ENCODE measurements around the gene SMIM13.

Gene SMIM13

DNA sequence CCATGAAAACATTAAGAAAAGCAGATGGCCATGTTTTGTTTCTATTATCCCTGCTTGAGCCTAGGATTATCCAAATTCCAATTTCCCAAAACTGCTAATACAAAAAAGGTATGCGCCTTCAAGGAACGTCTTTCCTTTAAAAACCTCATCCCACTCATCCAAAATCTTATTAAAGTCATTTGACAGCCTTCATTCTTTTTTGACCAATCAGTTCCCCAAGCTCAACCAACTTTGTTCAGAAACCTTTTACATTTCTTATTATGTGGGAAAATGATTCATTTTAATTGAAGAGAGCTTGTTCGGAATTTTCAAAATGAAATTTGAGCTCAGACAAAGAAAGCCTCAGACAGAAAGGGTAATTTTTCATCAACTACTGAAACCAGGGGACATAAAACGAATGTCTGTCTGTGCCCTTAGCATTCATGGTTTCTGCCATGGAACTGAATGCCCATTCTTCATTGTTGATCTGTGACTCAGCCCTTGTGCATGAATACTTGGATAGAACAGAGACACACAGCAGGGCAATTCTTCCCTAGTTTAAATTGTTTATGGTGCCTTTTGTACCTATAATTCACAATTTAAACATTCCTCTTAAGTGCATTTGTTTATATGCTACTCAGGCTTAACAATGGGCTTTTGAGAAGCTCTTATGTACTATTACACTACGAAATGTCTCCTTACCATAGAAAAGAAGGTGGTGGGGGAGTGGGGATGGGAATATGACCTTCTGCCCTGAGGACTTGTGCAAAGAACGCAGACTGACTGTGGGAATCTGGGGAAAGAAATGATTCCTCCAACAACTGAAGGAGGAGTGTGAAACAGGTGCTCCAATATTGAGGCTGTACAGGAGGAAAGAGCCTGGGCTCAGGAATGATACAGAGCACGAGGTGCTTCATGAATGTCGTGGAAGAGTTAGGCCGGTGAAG lies 67.7 kb downstream of the SMIM13 start:
- no peak for DNase-seq

DNA sequence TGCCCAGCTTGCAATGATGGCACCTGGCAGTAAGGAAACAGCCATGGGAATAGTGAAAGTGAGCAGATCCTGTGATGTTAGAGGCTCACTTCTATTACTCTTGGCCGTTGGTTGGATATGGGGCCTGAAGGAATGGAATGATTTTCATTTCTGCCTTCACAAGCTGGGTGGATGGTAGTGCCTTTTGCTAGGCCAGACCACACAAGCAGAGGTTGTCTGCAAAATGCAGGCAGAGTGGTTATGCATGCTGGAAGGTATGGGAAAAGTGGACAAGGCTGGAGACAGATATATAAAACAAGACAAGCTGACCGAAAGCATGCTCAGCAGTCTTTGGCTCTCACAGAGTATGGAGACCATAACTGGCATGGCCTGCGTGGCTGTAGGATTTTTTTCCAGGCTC lies 68.6 kb downstream of the SMIM13 start:
- DNase-seq = no peak

DNA sequence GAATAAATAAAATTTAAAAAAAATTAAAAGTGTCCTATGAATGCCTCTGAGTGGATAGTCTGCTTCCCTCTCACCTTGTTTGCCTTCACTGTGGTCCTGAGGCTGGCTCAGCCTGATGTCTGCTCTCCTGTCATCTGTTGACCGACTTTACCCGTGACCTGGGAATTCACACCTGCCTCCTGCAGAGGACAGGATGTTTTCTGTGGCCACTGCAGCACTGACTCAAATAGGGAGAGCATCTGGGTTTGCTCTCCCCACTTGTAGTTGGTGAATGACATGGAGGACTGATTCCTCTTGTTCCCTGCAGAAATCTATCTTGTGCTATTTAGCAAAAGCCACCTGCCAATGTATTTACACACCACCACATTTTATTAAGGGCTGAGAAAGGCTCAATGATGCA lies 70.3 kb downstream of the SMIM13 start:
- DNase-seq = no peak

DNA sequence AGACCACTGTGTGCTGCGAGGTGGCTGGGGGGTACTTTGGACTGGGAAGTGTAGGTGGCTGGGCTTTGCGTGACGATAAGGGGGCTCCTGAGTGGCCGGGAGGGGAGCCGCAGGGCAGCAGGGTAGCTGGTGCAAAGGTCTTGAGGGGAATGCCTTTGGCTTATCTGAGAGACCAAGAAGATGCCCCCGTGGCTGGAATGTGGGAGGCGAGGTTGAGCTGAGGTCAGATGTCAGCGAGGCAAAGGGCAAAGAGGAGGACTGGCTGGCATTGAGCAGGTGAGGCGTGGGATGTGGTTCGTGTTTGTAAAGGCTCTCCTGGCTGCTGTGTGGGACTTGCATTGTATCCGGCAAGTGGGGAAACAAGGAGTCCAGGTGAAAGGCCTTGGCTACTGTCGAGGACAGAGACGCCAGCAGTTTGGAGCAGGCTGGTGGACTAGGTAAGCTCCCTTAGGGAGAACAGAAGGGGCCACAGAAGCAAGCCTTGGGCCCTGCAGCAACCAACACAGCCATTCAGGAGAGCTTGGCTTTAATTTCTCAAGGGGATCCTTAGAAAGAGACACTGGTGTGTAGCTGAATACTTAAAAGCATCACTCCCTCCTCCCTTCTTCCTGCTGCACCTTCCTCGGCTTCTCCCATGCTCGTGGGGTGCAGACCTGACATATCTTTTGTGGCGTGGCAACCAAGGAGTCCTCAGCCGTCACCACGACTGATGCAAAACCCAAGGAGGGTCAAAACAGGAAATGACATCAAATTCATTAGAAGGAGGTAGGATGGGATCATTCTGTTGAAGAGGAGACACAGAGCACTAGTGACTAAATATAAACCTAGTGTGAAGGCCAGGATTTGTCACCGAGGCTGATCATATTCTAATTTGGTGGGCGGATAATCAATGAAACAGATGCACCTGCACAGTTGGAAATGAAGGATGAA lies 71.3 kb downstream of the SMIM13 start:
- no peak for DNase-seq

DNA sequence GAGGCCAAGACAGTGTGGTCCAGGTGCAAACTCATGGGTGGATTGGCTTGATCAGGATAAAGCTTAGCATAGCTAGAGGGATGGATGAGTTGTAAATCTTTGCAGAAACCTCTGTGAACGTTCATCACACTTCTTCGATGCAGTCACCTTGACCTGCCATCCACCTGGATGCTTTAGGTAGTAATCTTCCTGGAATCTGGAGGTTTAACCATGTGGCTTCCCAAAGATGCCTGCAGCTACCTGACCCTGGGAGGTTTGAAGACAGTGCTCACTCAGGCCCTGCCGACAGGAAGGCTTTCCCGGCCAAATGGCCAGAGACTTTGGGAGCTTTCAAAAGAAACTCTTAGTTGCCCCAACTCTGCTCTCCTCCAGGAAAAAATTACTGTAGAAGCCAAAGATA lies 73.3 kb downstream of the SMIM13 start:
- no peak for DNase-seq

DNA sequence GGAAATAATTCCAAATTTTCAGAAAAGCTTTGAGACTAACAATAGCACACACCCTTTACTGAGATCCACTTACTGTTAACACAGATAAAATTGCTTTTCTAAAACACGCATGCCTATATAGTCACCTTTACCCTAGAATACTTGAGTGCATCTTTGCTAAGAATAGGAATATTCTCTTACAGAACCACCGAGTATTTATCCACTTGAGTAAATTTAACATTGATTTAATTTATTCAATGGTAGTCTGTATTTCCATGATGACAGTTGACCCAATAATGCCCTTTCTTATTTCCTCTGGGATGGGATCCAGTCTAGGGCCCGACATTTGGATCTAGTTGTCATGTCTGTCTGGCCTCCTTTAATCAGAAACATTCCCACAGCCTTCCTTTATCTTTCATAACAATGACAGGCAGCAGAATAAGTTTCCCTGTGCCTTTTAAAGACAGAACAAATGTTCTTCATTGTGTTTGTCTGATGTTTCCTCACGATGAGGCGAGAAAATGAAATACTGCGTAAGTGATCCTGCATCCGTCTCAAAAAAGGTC lies 74.5 kb downstream of the SMIM13 start:
- no peak for DNase-seq

DNA sequence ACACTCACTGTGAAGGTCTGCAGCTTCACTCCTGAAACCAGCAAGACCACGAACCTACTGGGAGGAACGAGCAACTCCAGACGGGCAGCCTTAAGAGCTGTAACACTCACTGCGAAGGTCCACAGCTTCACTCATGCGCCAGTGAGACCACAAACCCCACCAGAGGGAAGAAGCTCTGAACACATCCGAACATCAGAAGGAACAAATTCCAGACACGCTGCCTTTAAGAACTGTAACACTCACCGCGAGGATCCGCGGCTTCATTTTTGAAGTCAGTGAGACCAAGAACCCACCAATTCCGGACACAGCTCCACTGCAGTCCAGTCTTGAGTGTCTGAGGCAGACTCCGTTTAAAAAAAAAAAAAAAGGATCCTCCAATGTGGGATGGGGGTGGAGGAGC lies 78.3 kb downstream of the SMIM13 start:
- no peak for DNase-seq

DNA sequence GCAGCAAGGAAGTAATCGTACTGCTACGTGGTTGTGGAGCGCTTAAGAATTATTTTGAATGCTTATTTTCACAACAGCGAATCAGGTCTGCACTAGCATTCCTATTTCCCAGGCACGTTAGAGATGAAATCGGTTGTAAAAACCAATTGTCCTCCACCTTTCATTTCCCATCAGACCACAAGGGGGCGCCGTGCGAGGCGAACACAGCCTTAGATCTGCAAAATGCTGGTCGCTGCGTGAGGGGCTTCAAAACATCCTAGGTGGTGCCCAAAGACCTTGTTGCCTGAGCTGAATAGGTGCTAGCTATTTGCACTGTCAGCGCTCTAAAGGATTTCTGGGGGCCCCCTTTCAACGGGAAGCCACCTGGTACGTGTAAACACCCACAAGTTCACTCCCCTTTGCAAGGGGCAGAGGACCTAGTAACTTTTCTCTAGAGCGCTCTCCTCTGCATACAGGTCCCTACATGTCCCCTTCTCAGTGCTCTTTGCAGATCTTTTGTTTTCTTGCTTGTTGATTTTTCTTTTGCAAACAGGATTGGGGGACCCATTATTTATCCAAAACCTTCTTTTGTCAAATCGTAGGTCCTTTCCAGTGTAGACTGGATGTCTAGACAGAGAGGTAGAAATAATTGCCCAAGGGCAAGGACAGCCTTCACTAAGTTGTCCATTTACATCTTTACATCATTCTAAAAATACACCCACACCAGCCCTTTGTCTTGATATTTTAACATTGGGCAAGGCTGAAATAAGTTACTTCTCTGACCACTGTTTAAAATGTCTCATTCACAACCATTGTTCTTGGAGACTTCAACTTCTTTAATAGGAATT lies 79.1 kb downstream of the SMIM13 start:
- DNase-seq = peak in 1 of 2 experiments; percentile 9

DNA sequence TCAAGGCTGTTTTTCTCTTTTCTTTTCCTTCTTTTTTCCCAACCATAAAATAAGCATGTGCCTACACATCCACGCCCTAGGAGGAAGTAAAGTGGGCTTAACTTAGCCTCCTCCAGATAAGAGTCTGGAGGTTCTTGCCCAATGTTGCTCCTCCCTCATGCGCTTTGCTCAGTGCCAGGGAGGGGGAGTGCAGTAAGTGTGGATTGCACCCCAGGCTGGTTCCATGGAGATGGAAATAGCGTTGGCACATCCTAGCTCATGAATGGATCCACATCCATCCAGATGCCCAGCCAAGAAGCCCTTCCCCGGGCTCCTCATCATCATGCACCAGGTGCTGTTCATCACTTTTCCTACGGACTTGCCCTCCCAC lies 80.6 kb downstream of the SMIM13 start:
- no peak for DNase-seq

DNA sequence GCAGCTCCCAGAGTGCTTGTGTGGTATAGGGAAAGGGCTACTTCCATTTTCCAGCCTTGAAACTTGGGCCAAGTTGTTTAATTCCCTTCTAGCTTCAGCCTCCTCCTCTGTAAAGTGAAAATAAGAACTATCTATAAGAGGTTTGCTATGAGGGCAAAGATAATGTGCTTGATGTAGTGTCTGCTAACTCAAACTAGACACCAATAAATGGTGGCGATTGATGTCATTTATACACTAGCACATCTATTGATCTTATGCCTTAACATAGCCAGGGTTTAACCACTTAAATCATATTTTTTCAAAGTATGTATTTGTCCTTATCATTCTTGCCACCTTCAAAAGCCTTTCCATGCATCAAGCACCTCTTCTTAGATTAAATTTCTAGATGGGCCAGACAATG lies 83.6 kb downstream of the SMIM13 start:
- DNase-seq = no peak

DNA sequence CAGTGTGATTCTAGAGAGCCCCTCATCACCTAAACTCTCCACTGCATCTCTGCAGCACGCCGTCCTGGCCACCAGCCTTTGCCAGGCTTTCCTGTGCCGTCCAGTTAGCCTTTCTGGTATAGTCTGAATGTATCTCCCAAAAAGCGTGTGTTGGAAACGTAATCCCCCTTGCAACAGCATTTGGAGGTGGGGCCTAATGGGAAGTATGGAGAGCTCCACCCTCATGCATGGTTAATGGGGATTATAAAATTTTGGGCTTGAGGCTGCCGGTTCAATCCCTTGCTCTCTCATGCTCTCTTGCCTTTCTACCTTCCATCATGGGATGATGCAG lies 85.4 kb downstream of the SMIM13 start:
- no peak for DNase-seq

DNA sequence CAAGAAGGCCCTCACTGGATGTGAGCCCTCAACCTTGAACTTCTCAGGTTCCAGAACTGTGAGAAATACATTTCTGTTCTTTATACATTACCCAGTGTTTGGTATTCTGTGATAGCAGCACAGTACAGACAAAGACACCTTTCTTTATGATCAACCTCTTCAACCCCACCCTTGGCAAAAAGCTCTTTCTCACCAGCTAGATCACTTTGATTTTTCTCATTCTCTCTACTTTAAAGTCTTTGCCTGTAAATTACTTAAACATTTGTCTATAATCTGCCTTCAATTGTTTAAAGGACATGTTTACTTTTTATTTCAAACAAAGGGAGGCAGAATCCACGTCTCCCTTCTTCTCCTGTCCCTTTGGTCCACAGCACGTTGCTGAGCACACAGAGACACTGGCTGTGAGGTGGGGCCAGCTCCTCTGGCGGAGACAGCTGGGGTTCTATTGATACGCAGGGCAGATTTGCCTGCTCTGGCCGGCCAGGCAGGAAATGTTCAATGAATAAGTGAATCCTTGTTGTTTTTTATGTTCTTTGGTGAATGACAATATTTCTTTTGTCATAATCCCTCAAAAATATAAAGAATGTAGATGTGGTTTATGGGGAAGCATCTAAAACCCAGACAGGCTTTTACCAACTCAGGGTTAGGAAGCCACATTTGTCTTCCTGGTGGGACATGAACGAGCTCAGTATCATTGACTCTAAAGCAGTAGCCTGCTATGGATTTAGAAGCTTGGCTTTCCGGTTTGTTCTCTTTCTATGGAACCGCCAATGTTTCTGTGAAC lies 86.0 kb downstream of the SMIM13 start:
- DNase-seq = no peak

DNA sequence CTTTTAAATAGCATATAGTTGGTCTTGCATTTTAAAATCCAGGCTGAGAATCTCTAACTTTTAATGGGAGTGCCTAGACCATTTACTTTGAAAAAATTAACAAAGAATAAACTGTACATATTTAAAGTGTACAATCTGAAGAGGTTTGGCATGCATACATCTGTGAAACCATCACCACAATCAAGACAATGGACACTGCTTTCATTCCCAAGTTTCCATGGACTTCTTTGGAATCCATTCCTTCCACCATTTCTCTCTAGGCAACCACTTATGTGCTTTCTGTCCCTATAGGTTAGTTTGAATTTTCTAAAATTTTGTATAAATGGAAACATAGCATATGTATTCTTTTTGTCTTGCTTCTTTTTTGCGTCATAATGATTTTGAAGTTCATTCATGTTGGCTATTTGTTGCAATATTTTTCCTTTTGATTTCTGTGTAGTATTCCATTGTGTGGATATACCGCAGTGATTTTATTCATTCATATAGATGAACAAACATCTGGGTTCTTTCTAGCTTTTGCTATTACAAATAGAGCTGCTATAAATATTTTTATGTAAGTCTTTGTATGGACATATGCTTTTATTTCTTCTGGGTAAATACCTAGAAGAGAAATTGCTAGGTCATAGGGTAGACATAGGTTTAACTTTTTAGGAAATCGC lies 88.0 kb downstream of the SMIM13 start:
- DNase-seq = no peak

DNA sequence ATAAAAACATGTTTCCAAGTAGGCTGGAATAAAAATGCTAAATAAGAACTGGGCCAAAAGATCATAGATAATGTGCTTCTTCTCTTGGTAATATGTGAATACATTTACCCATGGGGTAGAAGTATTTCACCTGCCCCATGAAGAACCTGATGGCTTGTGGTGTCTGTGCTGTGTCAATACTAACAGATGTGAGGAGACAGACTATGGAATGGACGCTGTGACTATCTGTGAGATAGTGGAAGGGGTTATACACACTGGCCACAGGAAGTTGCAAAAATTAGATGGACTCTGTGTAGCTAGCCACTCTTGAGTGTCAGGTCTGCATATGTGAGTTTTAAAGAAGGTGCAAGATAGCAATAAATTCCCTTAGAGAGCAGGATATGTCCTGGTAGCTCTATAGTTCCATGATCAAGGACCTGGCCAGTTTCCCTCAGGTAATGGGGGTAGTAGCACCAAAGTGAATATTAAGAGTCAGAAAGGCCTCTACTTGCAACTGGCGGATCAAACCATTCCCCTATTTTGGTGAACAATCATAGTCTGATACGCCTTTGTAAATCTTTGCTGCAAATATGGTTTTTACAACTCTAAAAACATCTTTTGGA lies 90.2 kb downstream of the SMIM13 start:
- DNase-seq = no peak

DNA sequence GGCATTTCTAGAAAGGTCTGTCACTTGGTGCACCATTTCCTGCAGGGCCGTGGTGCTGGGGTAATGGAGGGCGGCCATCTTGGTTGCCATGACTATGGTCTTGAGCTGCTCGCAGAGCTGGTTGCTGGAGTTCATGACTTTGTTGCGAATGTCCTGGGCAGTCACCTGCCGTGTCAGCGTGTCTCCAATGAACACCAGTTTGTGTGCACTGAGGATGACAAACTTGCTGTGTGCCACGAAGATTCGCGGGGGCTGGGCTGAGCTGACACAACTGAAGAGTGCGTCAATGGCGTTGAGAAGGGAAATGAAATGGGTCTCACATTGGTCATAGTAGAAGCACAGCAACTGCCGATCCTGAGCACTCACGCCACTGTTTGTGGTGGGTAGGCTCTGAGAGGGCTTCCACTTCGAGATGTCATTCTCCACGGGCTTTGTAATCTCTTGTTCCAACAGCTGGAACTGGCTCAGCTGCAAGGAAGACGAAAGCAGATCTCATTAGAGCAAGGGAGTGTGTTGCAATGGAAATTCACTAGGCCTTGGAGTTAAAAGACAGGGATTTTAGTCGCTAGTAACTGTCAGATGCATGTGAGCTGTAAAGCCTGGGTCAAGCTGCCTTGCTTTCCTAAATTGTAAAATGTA lies 91.7 kb downstream of the SMIM13 start:
- DNase-seq = no peak

DNA sequence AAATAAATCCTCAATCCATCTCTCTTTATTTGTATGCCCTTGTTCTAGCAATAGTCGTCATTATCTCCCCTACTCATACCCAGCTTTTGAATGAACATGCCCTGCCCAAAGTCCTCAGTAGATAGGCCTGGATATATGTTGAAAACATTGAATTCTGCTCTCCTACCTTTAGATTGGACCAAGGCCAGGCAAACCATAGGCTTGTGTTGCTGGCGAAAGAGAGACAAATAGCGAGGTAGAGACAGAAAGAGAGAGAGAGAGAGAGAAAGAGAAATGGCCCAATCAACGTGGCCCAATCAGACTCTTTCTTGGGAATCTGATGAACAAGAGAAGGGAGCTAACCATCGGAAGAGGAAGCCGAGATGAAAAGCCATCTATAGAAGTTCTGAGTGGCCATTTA lies 93.7 kb downstream of the SMIM13 start:
- no peak for DNase-seq

All from cerebellar nuclear complex (tissue), 1 donor.